Breast epithelium (tissue), 3 donors: Measurements from ENCODE around the gene EIF2S2.

Experiments
- POLR2A ChIP-seq: fragments of 450-650 bp; IDR thresholded peaks from one replicate; pipeline ENCODE4 v1.6.1; 2016; ENCODE audit warnings: antibody characterized with exemption, mild to moderate bottlenecking, moderate library complexity
- TF ChIP-seq, protein P1 (sequence below), 3 donors: fragments of 450-650 bp; IDR thresholded peaks; one replicate each; pipeline ENCODE4 v1.5.1; 2016 to 2017; ENCODE audit warnings: antibody characterized with exemption in 3 of 3, mild to moderate bottlenecking in 3 of 3, moderate library complexity in 3 of 3

DNA sequence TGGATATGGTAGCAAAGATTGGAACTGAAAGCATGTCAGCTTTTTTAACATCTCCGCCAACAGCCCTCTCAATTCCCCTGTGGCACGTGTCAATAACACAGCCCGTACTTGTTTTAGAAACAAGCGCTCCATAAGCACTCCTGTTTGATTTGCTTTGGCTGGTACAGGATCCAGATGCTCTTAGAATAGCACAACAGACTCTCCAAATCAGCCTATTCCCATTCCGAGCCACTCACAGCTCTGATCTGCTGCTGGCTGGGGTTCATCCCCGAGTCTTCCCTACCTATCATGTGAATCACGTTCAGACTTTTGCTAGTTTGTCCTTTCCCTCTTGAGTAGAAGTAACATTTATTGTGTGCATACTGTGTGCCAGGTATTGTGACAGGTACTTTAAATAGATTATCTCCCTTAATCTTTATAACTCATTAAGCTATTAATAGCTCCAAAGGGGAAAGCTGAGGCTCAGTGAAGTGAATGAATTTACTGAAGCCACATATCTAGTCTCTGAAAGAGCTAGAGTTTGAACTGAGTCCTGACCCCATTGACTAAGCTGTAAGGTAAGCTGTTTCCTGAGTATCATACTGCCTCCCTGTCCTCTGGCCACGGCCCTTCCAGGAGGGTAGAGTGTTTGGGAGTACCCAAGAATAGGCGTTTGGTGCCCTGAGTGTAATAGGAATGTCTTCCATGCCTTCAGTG is 71.6 kb downstream of the EIF2S2 start:
- TF ChIP-seq, protein P1, sequence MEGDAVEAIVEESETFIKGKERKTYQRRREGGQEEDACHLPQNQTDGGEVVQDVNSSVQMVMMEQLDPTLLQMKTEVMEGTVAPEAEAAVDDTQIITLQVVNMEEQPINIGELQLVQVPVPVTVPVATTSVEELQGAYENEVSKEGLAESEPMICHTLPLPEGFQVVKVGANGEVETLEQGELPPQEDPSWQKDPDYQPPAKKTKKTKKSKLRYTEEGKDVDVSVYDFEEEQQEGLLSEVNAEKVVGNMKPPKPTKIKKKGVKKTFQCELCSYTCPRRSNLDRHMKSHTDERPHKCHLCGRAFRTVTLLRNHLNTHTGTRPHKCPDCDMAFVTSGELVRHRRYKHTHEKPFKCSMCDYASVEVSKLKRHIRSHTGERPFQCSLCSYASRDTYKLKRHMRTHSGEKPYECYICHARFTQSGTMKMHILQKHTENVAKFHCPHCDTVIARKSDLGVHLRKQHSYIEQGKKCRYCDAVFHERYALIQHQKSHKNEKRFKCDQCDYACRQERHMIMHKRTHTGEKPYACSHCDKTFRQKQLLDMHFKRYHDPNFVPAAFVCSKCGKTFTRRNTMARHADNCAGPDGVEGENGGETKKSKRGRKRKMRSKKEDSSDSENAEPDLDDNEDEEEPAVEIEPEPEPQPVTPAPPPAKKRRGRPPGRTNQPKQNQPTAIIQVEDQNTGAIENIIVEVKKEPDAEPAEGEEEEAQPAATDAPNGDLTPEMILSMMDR (IDR thresholded peaks at IDR 0.05), result no peak
- TF ChIP-seq POLR2A, result no peak
